DND-41 (cell line): ENCODE data around the gene ATP6V1G1.

Source experiments
- CTCF ChIP-seq: IDR thresholded peaks from 2 replicates; pipeline ENCODE4 v1.5.1; 2012; ENCODE audit warnings: borderline replicate concordance, low read length, moderate library complexity, mild to moderate bottlenecking; ENCODE audit not compliant: poor library complexity, severe bottlenecking; ENCODE audit errors: extremely low read depth
- EZH2 ChIP-seq: IDR thresholded peaks from 3 replicates; pipeline ENCODE4 v1.6.1; 2012; ENCODE audit warnings: borderline replicate concordance, low read depth, mild to moderate bottlenecking, moderate library complexity, low read length, inconsistent platforms; ENCODE audit not compliant: severe bottlenecking

DNA sequence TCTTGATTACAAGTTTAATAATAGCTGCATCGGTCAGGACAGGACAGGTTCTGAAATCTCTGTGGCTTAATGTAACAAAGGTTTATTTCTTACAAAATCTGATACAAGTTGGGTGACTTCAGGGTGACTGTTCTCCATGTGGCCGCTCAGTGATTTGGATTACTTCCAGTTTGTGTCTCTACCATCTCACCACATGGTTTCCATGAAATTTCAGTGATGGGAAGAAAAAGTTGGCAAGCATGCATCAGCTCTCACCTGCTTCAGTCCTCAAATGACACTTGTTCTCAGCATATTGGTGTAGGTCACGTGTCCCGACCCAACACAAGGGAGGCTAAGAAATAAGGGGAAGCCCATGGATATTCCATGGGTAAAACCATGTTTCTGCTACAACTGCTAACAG, 15.7 kb downstream of the ATP6V1G1 start:
- TF ChIP-seq CTCF (no peak), EZH2 (no peak)
